Measurements from ENCODE around the gene KCND3. TPM values are rescaled to one million over a fixed set of nuclear protein-coding genes. Genes with fewer than 3 reads are reported as not detected.

The KCND3 gene
- total RNA-seq, 1 experiment from 2014 or later = 0.15 TPM

GRCh38 chr1:111911776-111912515 is 77.5 kb downstream of the KCND3 start:
- H4K8ac ChIP-seq (replicated peaks; ENCODE audit: insufficient read length, low read depth, low read length) = no peak overlapping the region
- no peak overlapping the region for H3K56ac ChIP-seq (ENCODE audit: insufficient read length, low read depth, low read length)
- H2BK12ac ChIP-seq (ENCODE audit: insufficient read length, low read depth, low read length) = no peak overlapping the region
- H3K23ac ChIP-seq (ENCODE audit: insufficient read length, low read depth, low read length) = no peak overlapping the region
- Mint-ChIP-seq H3K4me3 (no peak overlapping the region), H3K36me3 (ENCODE audit: insufficient read depth in 1 of 3, low read depth in 3 of 3) (peaks cover 3 to 13% (median 3%) of the 10 kb centered on the region in 3 experiments; a peak in 3 of 7 replicates), H3K27ac (no peak overlapping the region), H3K27me3 (ENCODE audit: low read depth) (peaks cover 4% of the 10 kb centered on the region), H3K9me3 (peaks cover 10 to 12% of the 10 kb centered on the region in 2 experiments; a peak in 4 of 5 replicates), H3K4me1 (peaks cover 23 to 25% of the 10 kb centered on the region in 2 experiments)
- H2BK15ac ChIP-seq (ENCODE audit: low read depth, low read length) = no peak overlapping the region
- H3K23me2 ChIP-seq (ENCODE audit: insufficient read length, low read depth, low read length, poor library complexity, severe bottlenecking) = no peaks in the 10 kb centered on the region
- no peak overlapping the region for H2BK120ac ChIP-seq (ENCODE audit: low read depth, low read length, poor library complexity, severe bottlenecking)
- no peak overlapping the region for H2AFZ ChIP-seq (ENCODE audit: low read length)
- no peak overlapping the region for H3K4ac ChIP-seq (ENCODE audit: low read depth, low read length)
- H3K9me3 ChIP-seq (ENCODE audit: control insufficient read depth, low read depth, low read length) = no peaks in the 10 kb centered on the region
- no peak overlapping the region for H3K18ac ChIP-seq (ENCODE audit: insufficient read length, low read depth, low read length)
- H2AK5ac ChIP-seq (ENCODE audit: insufficient read length, low read length) = no peak overlapping the region
- no peak for DNase-seq
- no peak overlapping the region for H4K5ac ChIP-seq (ENCODE audit: insufficient read length, low read depth, low read length)
- H2BK20ac ChIP-seq (ENCODE audit: low read depth, low read length, poor library complexity, severe bottlenecking) = no peak overlapping the region
- no peak overlapping the region for H3K27ac ChIP-seq (ENCODE audit: insufficient read length, low read depth, low read length)
- no peaks in the 10 kb centered on the region for H3K79me2 ChIP-seq (ENCODE audit: insufficient read depth, low read length)
- H4K20me1 ChIP-seq (ENCODE audit: control insufficient read depth, insufficient read depth, insufficient read length) = no peaks in the 10 kb centered on the region
- no peak overlapping the region for H2BK5ac ChIP-seq (ENCODE audit: insufficient read length, low read length)
- no peak for TF ChIP-seq CTCF (conservative IDR thresholded peaks at IDR 0.05)
- no CpG with 5 or more reads among the region's 5 CpGs for WGBS (ENCODE audit: extremely low coverage, insufficient read length, low lambda C conversion rate)
- no peaks in the 10 kb centered on the region for H3K79me1 ChIP-seq (ENCODE audit: insufficient read depth, low read depth, low read length, poor library complexity, severe bottlenecking)
- H3K14ac ChIP-seq (ENCODE audit: insufficient read depth, low read length) = no peak overlapping the region
- no peak overlapping the region for H4K91ac ChIP-seq (ENCODE audit: insufficient read length, low read depth, low read length)
- peaks cover 5% of the 10 kb centered on the region; the same call in 1 of the 2 replicates for H3K4me1 ChIP-seq (ENCODE audit: insufficient read depth, low read length)
- no peak overlapping the region for H3K4me2 ChIP-seq (ENCODE audit: insufficient read depth, insufficient read length, low read length)
- no peaks in the 10 kb centered on the region; the same call in 1 of the 2 replicates for H3K27me3 ChIP-seq (ENCODE audit: insufficient read depth, low read length)
- H3K9ac ChIP-seq (ENCODE audit: extremely low read depth, insufficient read length, low read length) = no peak overlapping the region
- H3T11ph ChIP-seq (ENCODE audit: low read length) = no peak overlapping the region

All from H9 (cell line).